Stomach (tissue), 9 donors: ENCODE measurements around the gene BLACAT1. TPM values are rescaled to one million over a fixed set of nuclear protein-coding genes. Genes with fewer than 3 reads are reported as not detected.

Source experiments
- DNase-seq, 2 donors: peaks; one replicate each; pipeline versions ENCODE4 v3.0.0 to v3.0.0-alpha.2; 2013 to 2019
- H3K27ac ChIP-seq, 5 donors: fragments of 200-600 bp in 4 of 5; sonication (generic) in 4 of 5; one replicate each; pipeline ENCODE4 v1.5.1; 2013 to 2019; ENCODE audit warnings: mild to moderate bottlenecking in 1 of 5, moderate library complexity in 1 of 5
- H3K27me3 ChIP-seq, 3 donors: fragments of 200-600 bp; sonication (generic); one replicate each; pipeline ENCODE4 v1.5.1; 2017 to 2019; ENCODE audit warnings: mixed run types in 1 of 3
- H3K36me3 ChIP-seq, 4 donors: fragments of 200-600 bp; sonication (generic); 1 replicate in 3 of 4; 2 replicates in 1 of 4; pipeline ENCODE4 v1.5.1; 2016 to 2019
- H3K4me1 ChIP-seq, 4 donors: fragments of 200-600 bp; sonication (generic); one replicate each; pipeline ENCODE4 v1.5.1; 2016 to 2019
- H3K4me3 ChIP-seq, 4 donors: fragments of 200-600 bp; sonication (generic) in 3 of 4; one replicate each; pipeline ENCODE4 v1.5.1; 2016 to 2019; ENCODE audit warnings: mild to moderate bottlenecking in 1 of 4
- H3K9me3 ChIP-seq, 4 donors: fragments of 200-600 bp; sonication (generic); one replicate each; pipeline ENCODE4 v1.5.1; 2016 to 2019
- EP300 ChIP-seq: sonication (generic); formaldehyde crosslinking; IDR thresholded peaks from one replicate; pipeline ENCODE4 v1.6.1; 2017; ENCODE audit warnings: antibody characterized with exemption
- POLR2A ChIP-seq, 4 donors: fragments of 450-650 bp; IDR thresholded peaks; one replicate each; pipeline ENCODE4 v1.6.1; 2016; ENCODE audit warnings: antibody characterized with exemption in 4 of 4, control low read depth in 2 of 4, mild to moderate bottlenecking in 1 of 4, moderate library complexity in 1 of 4
- POLR2AphosphoS5 ChIP-seq, 3 donors: sonication (generic); formaldehyde crosslinking; IDR thresholded peaks; one replicate each; pipeline ENCODE4 v1.6.1; 2016; ENCODE audit warnings: antibody characterized with exemption in 3 of 3
- WGBS, 5 donors: extraction: QIAGEN DNeasy Blood & Tissue Kit in 3 of 5; methylation state at CpG; one replicate each; pipeline versions ENCODE4 v1.1.5 to v1.1.7; 2013 to 2018; 5-methylcytosine and 5-hydroxymethylcytosine counted together
- intact Hi-C: fragments of 100-400 bp; cut with DNase I; formaldehyde crosslinking; loops from one replicate; pipeline ENCODE4 v1.15.1; 2023; ENCODE audit warnings: low total_unique reads
- polyA plus RNA-seq, 3 donors: library from polyadenylated mRNA; stranded (reverse); fragments of 200-250 nt; gene quantifications; one replicate each; pipeline ENCODE4 v1.2.3, GENCODE V29; 2013
- total RNA-seq, 5 donors: library from RNA; depleted of rRNA; stranded (reverse); fragments of >200 nt; gene quantifications; one replicate each; pipeline versions ENCODE4 v1.1.0 to v1.2.3, GENCODE V29; 2014 to 2016
- TF ChIP-seq, protein P1 (sequence below), 7 experiments: fragments of 450-650 bp in 4 of 7; fragments of 200-600 bp in 3 of 7; sonication (generic) in 3 of 7; IDR thresholded peaks; one replicate each; pipeline ENCODE4 v1.5.1; 2016 to 2019; ENCODE audit warnings: antibody characterized with exemption in 7 of 7, control low read depth in 2 of 7, mild to moderate bottlenecking in 1 of 7
- donor health status: healthy with polysubstance abuse.
- donor health status: Bipolar disorder and iron deficiency.
- donor health status: healthy.

The BLACAT1 gene
- total and polyA plus RNA-seq, 8 donors: 0.37 to 0.43 TPM; not detected in 6

DNA sequence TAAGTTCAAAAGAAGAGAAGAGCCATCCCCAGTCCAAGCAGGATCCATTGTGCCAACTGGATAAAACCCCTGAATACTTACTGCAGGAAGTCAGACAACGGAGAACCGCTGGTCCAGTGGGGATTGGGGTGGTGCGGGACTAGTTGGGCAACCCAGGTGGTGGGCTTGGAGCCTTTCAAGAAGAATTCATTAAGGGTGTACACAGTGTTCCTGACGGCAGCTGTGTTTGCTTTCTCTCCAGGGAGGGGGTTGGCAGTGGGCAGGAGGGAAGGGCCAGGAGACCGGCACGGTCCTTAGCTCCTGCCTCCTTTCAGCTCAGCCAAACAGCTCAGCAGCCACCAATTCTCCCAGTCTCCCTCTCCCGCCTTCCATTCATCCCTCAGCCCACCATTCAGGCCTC lies 41.5 kb upstream of the BLACAT1 start:
- DNase-seq: peak in 1 of 2 donors; percentile 79
- TF ChIP-seq POLR2A (IDR thresholded peaks at IDR 0.05): no peak
- TF ChIP-seq POLR2AphosphoS5 (IDR thresholded peaks at IDR 0.05): no peak
- TF ChIP-seq, protein P1, sequence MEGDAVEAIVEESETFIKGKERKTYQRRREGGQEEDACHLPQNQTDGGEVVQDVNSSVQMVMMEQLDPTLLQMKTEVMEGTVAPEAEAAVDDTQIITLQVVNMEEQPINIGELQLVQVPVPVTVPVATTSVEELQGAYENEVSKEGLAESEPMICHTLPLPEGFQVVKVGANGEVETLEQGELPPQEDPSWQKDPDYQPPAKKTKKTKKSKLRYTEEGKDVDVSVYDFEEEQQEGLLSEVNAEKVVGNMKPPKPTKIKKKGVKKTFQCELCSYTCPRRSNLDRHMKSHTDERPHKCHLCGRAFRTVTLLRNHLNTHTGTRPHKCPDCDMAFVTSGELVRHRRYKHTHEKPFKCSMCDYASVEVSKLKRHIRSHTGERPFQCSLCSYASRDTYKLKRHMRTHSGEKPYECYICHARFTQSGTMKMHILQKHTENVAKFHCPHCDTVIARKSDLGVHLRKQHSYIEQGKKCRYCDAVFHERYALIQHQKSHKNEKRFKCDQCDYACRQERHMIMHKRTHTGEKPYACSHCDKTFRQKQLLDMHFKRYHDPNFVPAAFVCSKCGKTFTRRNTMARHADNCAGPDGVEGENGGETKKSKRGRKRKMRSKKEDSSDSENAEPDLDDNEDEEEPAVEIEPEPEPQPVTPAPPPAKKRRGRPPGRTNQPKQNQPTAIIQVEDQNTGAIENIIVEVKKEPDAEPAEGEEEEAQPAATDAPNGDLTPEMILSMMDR (IDR thresholded peaks at IDR 0.05): no peak
- TF ChIP-seq EP300: no peak
- Histone ChIP-seq H3K27ac (peak overlapping the region in 4 of 5 donors; percentile 0 to 34 (median 24)), H3K36me3 (no peaks in the 10 kb centered on the region), H3K9me3 (no peaks in the 10 kb centered on the region), H3K4me3 (no peak overlapping the region), H3K27me3 (peaks cover 0 to 10% (median 0%) of the 10 kb centered on the region in 3 donors), H3K4me1 (peaks cover 10 to 62% (median 27%) of the 10 kb centered on the region in 4 donors)
- intact Hi-C loops: no loop called here
- 34 to 58% (median 54%) methylated on average over 7 of the region's 7 CpGs for WGBS, 5 donors

DNA sequence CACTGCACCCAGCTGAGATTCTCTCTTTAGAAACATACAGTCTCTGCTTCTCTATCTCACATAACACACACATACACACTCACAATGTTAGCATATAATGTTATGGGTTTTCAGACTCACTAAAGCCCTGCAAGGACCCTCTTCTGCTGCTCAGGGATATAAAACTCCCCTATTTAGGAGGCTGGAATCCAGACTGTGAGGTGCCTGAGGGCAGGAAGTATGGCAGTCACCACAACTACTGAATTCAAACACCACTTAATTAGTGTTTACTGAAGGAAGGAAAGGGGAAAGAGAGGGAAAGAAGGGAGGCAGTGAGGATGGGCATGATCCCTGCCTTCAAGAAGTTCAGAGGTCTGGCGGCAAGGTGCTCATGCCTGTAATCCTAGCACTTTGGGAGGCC lies 40.8 kb upstream of the BLACAT1 start:
- WGBS, 5 donors: 97 to 100% (median 100%) methylated on average over 1 of the region's 1 CpG
- Histone ChIP-seq H3K27me3 (peaks cover 0 to 16% (median 0%) of the 10 kb centered on the region in 3 donors), H3K36me3 (no peaks in the 10 kb centered on the region), H3K9me3 (no peaks in the 10 kb centered on the region), H3K27ac (peak overlapping the region in 2 of 5 donors; percentile 19 to 34), H3K4me1 (peaks cover 17 to 69% (median 34%) of the 10 kb centered on the region in 4 donors), H3K4me3 (peak overlapping the region in 1 of 4 donors; percentile 0)
- DNase-seq: no peak
- intact Hi-C loops: no loop called here
- no peak for TF ChIP-seq POLR2AphosphoS5 (IDR thresholded peaks at IDR 0.05)
- TF ChIP-seq, protein P1 (IDR thresholded peaks at IDR 0.05): no peak
- no peak for TF ChIP-seq POLR2A (IDR thresholded peaks at IDR 0.05)

DNA sequence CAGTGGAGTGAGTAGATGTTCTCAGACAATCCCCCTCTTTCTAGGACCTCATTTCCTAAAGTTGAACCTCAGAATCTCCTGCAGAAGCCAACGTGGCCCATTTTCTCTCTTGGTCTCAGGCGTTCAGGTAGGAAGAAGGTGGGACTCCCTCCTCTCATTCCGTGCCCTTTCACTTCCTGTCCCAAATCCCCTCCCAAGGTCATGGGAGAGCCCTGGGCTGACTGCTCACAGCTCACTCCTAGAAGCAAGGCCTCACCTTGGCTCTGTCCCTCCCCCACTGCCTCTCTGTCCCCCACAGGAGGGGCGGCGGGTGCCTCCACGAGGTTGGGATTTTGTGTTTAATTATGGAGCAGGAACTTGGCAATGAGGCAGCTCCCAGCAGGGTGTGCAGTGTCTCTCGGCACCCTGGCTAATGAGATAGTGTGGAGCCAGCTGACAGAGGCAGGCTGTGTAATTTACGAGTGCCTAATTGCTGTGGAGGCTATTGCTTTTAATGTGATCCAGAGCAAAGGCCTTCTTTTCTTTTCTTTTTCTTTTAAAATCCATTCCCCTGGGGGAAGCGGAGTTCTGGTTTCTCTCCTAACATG lies 39.5 kb upstream of the BLACAT1 start:
- Histone ChIP-seq H3K9me3 (no peaks in the 10 kb centered on the region), H3K36me3 (no peaks in the 10 kb centered on the region), H3K27me3 (peaks cover 0 to 19% (median 0%) of the 10 kb centered on the region in 3 donors), H3K4me1 (peaks cover 17 to 63% (median 30%) of the 10 kb centered on the region in 4 donors), H3K4me3 (no peak overlapping the region), H3K27ac (peak overlapping the region in 4 of 5 donors; percentile 2 to 38 (median 36))
- peak; percentile 50 to 73 for DNase-seq
- intact Hi-C loops: no loop called here
- WGBS, 5 donors: 31 to 52% (median 40%) methylated on average over 6 to 9 of the region's 9 CpGs
- TF ChIP-seq EP300 (no peak), POLR2A (IDR thresholded peaks at IDR 0.05) (no peak)
- TF ChIP-seq, protein P1 (IDR thresholded peaks at IDR 0.05): no peak

DNA sequence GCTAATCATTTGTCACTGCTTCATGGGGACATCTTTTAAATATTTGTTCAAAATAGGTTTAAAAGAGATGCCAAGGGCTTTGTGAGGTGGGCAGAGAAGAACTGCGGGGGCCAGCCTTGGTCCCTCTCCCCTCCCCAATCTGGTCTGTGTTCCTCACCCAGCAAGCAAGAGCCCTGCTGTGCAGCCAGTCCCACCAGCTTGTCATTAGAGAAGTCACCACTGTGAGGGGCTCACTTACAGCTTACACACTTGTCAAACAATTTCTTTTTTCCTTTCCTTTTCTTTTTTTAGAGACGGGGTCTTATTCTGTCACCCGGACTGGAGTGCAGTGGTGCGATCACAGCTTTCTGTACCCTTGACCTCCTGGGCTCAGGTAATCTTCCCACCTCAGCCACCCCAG lies 38.3 kb upstream of the BLACAT1 start:
- no peaks in the 10 kb centered on the region for H3K9me3 ChIP-seq
- H3K27ac ChIP-seq: no peak overlapping the region
- H3K4me3 ChIP-seq: no peak overlapping the region
- intact Hi-C loops: no loop called here
- H3K36me3 ChIP-seq: no peaks in the 10 kb centered on the region
- peaks cover 0 to 25% (median 0%) of the 10 kb centered on the region in 3 donors for H3K27me3 ChIP-seq
- TF ChIP-seq, protein P1 (IDR thresholded peaks at IDR 0.05): no peak
- TF ChIP-seq EP300 (no peak), POLR2A (IDR thresholded peaks at IDR 0.05) (no peak), POLR2AphosphoS5 (IDR thresholded peaks at IDR 0.05) (no peak)
- peaks cover 17 to 63% (median 30%) of the 10 kb centered on the region in 4 donors for H3K4me1 ChIP-seq
- no peak for DNase-seq
- WGBS, 5 donors: 77 to 90% (median 86%) methylated on average over 4 of the region's 4 CpGs
